IMR-90 (cell line): ENCODE results near the gene IFTAP. TPM values are rescaled to one million over a fixed set of nuclear protein-coding genes. Genes with fewer than 3 reads are reported as not detected.

Source experiments
- ATAC-seq: fragments of 200-7000 bp; cut with Tn5 transposase; 2 replicates; pipeline ENCODE4 v1.9.1; 2020; ENCODE audit warnings: low read depth, mild to moderate bottlenecking, moderate library complexity
- BruUV-seq: library from RNA; stranded (reverse); fragments of 400-500 nt; replicated peaks from 2 replicates; lab custom pipeline; 2021; lab: Mats Ljungman, UMichigan
- CTCF ChIA-PET: fragments of 300-600 bp; formaldehyde crosslinking; extraction: SDS; loops from one replicate; lab custom pipeline; 2021; ENCODE audit warnings: antibody characterized with exemption; lab: Yijun Ruan, JAX
- POLR2A ChIA-PET: fragments of 300-600 bp; sonication (Branson Sonifier 250); formaldehyde crosslinking; loops from one replicate; lab custom pipeline; 2022; ENCODE audit warnings: antibody characterized with exemption; ENCODE audit not compliant: unreplicated experiment; lab: Charles Lee
- DNase-seq: peaks from one replicate; pipeline ENCODE4 v3.0.0; 2013
- H2AFZ ChIP-seq: replicated peaks from 2 replicates; pipeline ENCODE3; 2013; ENCODE audit warnings: low read length, mild to moderate bottlenecking; ENCODE audit not compliant: poor library complexity
- H2AK5ac ChIP-seq: 2 replicates; pipeline ENCODE4 v1.6.1; 2013; ENCODE audit warnings: low read depth, low read length, inconsistent platforms
- H2AK9ac ChIP-seq: replicated peaks from 2 replicates; pipeline ENCODE3; 2013; ENCODE audit warnings: mild to moderate bottlenecking, low read depth, low read length, moderate library complexity; ENCODE audit not compliant: poor library complexity
- H2BK120ac ChIP-seq: 2 replicates; pipeline ENCODE4 v1.6.1; 2013; ENCODE audit warnings: low read depth, low read length, inconsistent platforms
- H2BK15ac ChIP-seq: 3 replicates; pipeline ENCODE4 v1.6.1; 2013; ENCODE audit warnings: low read depth, low read length, inconsistent platforms
- H2BK20ac ChIP-seq: 2 replicates; pipeline ENCODE4 v1.6.1; 2013; ENCODE audit warnings: low read depth, mild to moderate bottlenecking, inconsistent platforms, low read length, moderate library complexity
- H2BK5ac ChIP-seq: 2 replicates; pipeline ENCODE4 v1.6.1; 2013; ENCODE audit warnings: mild to moderate bottlenecking, low read depth, low read length, inconsistent platforms; ENCODE audit not compliant: poor library complexity, severe bottlenecking
- H3K14ac ChIP-seq: replicated peaks from 2 replicates; pipeline ENCODE4 v1.6.1; 2013; ENCODE audit warnings: low read depth, low read length, inconsistent platforms
- H3K18ac ChIP-seq: 2 replicates; pipeline ENCODE4 v1.6.1; 2013; ENCODE audit warnings: low read depth, low read length, control low read depth
- H3K23ac ChIP-seq: 2 replicates; pipeline ENCODE4 v1.6.1; 2013; ENCODE audit warnings: low read depth, low read length, inconsistent platforms
- H3K27ac ChIP-seq: 2 replicates; pipeline ENCODE4 v1.5.1; 2013; ENCODE audit warnings: mild to moderate bottlenecking, control low read depth, low read length; ENCODE audit not compliant: insufficient read depth
- H3K27me3 ChIP-seq: 2 replicates; pipeline ENCODE4 v1.6.1; 2013; ENCODE audit warnings: low read length; ENCODE audit not compliant: control insufficient read depth, insufficient read depth
- H3K36me3 ChIP-seq: 2 replicates; pipeline ENCODE4 v1.6.1; 2013; ENCODE audit warnings: low read length, mixed read lengths; ENCODE audit not compliant: control insufficient read depth, insufficient read depth
- H3K4ac ChIP-seq: 2 replicates; pipeline ENCODE4 v1.6.1; 2013; ENCODE audit warnings: low read depth, low read length, inconsistent platforms
- H3K4me1 ChIP-seq: 2 replicates; pipeline ENCODE4 v1.6.1; 2013; ENCODE audit warnings: low read length, mixed read lengths; ENCODE audit not compliant: control insufficient read depth, insufficient read depth
- H3K4me2 ChIP-seq: 2 replicates; pipeline ENCODE4 v1.6.1; 2013; ENCODE audit warnings: low read depth, mild to moderate bottlenecking, control low read depth, low read length, moderate library complexity
- H3K4me3 ChIP-seq: 2 replicates; pipeline ENCODE4 v1.5.1; 2013; ENCODE audit warnings: low read depth, mild to moderate bottlenecking, control low read depth, low read length, moderate library complexity; ENCODE audit not compliant: insufficient read depth
- H3K56ac ChIP-seq: 2 replicates; pipeline ENCODE4 v1.6.1; 2013; ENCODE audit warnings: low read length, inconsistent platforms; ENCODE audit not compliant: insufficient read depth; ENCODE audit errors: extremely low read depth
- H3K79me1 ChIP-seq, 2 experiments: 2 replicates each; pipeline ENCODE4 v1.6.1; 2013; ENCODE audit warnings: low read length in 2 of 2, inconsistent platforms in 1 of 2, low read depth in 1 of 2
- H3K9ac ChIP-seq: 2 replicates; pipeline ENCODE4 v1.6.1; 2013; ENCODE audit warnings: low read depth, low read length, control low read depth
- H3K9me1 ChIP-seq: 2 replicates; pipeline ENCODE4 v1.6.1; 2013; ENCODE audit warnings: low read length, inconsistent platforms; ENCODE audit not compliant: insufficient read depth
- H3K9me3 ChIP-seq: 2 replicates; pipeline ENCODE4 v1.6.1; 2013; ENCODE audit warnings: low read length; ENCODE audit not compliant: control insufficient read depth, insufficient read depth
- H4K20me1 ChIP-seq: 2 replicates; pipeline ENCODE4 v1.6.1; 2013; ENCODE audit warnings: low read length, inconsistent platforms; ENCODE audit not compliant: insufficient read depth
- H4K5ac ChIP-seq: 2 replicates; pipeline ENCODE4 v1.6.1; 2013; ENCODE audit warnings: mild to moderate bottlenecking, low read depth, low read length, control low read depth
- H4K8ac ChIP-seq, 2 experiments: 2 replicates each; pipeline ENCODE4 v1.6.1; 2013; ENCODE audit warnings: low read depth in 2 of 2, low read length in 2 of 2, control low read depth in 1 of 2, inconsistent platforms in 1 of 2
- H4K91ac ChIP-seq: 2 replicates; pipeline ENCODE4 v1.6.1; 2013; ENCODE audit warnings: low read depth, low read length, inconsistent platforms; ENCODE audit not compliant: insufficient read depth
- CHD1 ChIP-seq: IDR thresholded peaks from 2 replicates; pipeline ENCODE4 v1.6.1; 2012; ENCODE audit warnings: low read depth, low read length, improper control_type of control experiment
- FOS ChIP-seq: fragments of 150-350 bp; IDR thresholded peaks from 2 replicates; pipeline ENCODE4 v1.6.1; 2016; ENCODE audit warnings: low read depth, low read length
- RCOR1 ChIP-seq: IDR thresholded peaks from 2 replicates; pipeline ENCODE4 v1.6.1; 2012; ENCODE audit warnings: mild to moderate bottlenecking, low read length, improper control_type of control experiment; ENCODE audit not compliant: insufficient replicate concordance
- SMC3 ChIP-seq: fragments of 150-350 bp; IDR thresholded peaks from 2 replicates; pipeline ENCODE4 v1.6.1; 2016; ENCODE audit warnings: low read depth, mild to moderate bottlenecking, antibody characterized with exemption, low read length, moderate library complexity
- WGBS, 2 experiments: methylation state at CpG; one replicate each; pipeline versions ENCODE4 v1.1.5 to v1.1.7; 2013; ENCODE audit warnings: missing lambda C conversion rate in 2 of 2; ENCODE audit not compliant: insufficient read length in 1 of 2; ENCODE audit errors: extremely low coverage in 2 of 2; 5-methylcytosine and 5-hydroxymethylcytosine counted together
- dilution Hi-C: fragments of 300-500 bp; cut with HindIII; formaldehyde crosslinking; loops from one replicate; pipeline ENCODE4 v1.14.3; 2018; ENCODE audit warnings: low sequenced_read_pairs; ENCODE audit not compliant: unreplicated experiment
- in situ Hi-C: fragments of 300-500 bp; cut with MboI; formaldehyde crosslinking; loops from 3 replicates; pipeline ENCODE4 v1.14.3; 2019; ENCODE audit warnings: low sequenced_read_pairs, inconsistent platforms, mixed read lengths
- intact Hi-C: fragments of 100-400 bp; cut with micrococcal nuclease; formaldehyde crosslinking; loops from 2 replicates; pipeline ENCODE4 v1.10.0; 2022
- polyA plus RNA-seq, 3 experiments: library from polyadenylated mRNA; depleted of rRNA; stranded (reverse); fragments of >200 nt; gene quantifications; 2 replicates each; pipeline ENCODE4 v1.2.3, GENCODE V29; 2012; ENCODE audit warnings: low replicate concordance in 1 of 3
- total RNA-seq: library from RNA; depleted of rRNA; stranded (reverse); fragments of >200 nt; gene quantifications from 2 replicates; pipeline ENCODE4 v1.2.3, GENCODE V29; 2012
- TF ChIP-seq, protein P1 (sequence below): fragments of 150-350 bp; IDR thresholded peaks from 2 replicates; pipeline ENCODE4 v1.6.1; 2017; ENCODE audit warnings: mild to moderate bottlenecking, antibody characterized with exemption, low read length, low read depth

Gene IFTAP
- total and polyA plus RNA-seq, 2 of the 4 experiments (the other 2 are of a cell fraction) = 15.8 to 28.5 TPM

DNA sequence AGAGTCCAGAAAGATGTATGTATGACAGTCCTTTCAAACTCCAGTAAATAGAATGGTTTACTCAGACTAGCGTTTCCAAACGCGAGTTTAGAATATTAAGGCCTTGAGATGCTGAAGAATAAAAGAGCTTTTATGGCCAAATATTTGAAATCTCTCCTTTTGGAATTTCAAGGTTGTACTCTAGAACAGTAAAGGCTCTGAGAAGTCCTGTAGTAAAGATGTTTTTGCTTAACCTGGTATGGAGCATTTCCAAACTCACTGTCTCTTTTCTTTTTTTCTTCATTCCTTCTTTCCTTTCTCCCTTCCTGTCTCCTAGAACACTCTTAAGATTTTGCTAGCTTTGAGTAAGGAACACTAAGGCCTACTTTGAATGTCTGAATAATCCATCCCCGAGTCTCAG is 95.1 kb downstream of the IFTAP start:
- no peak for ATAC-seq
- Histone ChIP-seq H2BK20ac (no peak overlapping the region), H3K27me3 (no peaks in the 10 kb centered on the region; the same call in none of the 2 replicates), H3K4me3 (no peak overlapping the region), H2BK120ac (no peak overlapping the region), H3K4ac (no peak overlapping the region), H3K56ac (no peak overlapping the region), H4K91ac (no peak overlapping the region), H3K4me1 (no peaks in the 10 kb centered on the region), H4K5ac (no peak overlapping the region), H3K27ac (no peak overlapping the region), H4K8ac (no peak overlapping the region), H2AFZ (no peak overlapping the region), H4K20me1 (no peaks in the 10 kb centered on the region), H2AK5ac (no peak overlapping the region), H2BK15ac (no peak overlapping the region), H3K23ac (no peak overlapping the region), H3K9me3 (no peaks in the 10 kb centered on the region), H2AK9ac (no peak overlapping the region), H3K4me2 (no peak overlapping the region), H3K9ac (no peak overlapping the region), H3K36me3 (no peaks in the 10 kb centered on the region), H2BK5ac (no peak overlapping the region), H3K18ac (no peak overlapping the region), H3K79me1 (no peaks in the 10 kb centered on the region), H3K14ac (no peak overlapping the region), H3K9me1 (no peaks in the 10 kb centered on the region)
- ChIA-PET CTCF (no interaction called here), POLR2A (no interaction called here)
- TF ChIP-seq FOS (no peak), SMC3 (no peak), CHD1 (no peak), RCOR1 (no peak)
- TF ChIP-seq, protein P1, sequence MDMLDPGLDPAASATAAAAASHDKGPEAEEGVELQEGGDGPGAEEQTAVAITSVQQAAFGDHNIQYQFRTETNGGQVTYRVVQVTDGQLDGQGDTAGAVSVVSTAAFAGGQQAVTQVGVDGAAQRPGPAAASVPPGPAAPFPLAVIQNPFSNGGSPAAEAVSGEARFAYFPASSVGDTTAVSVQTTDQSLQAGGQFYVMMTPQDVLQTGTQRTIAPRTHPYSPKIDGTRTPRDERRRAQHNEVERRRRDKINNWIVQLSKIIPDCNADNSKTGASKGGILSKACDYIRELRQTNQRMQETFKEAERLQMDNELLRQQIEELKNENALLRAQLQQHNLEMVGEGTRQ = no peak
- intact Hi-C loops = no loop called here
- WGBS, 2 experiments = no CpG with 5 or more reads among the region's 4 CpGs
- BruUV-seq = no TSS peak
- in situ Hi-C loops = no loop called here
- dilution Hi-C loops = no loop called here
- no peak for DNase-seq
